Activated gamma-delta T cell treated with anti-CD3 and anti-CD28 coated beads, Interleukin-2, amount 50 U/mL, for 16 hours (primary cell): ENCODE measurements around the gene TMEM147.

Source experiments
- DNase-seq: peaks from one replicate; pipeline ENCODE4 v3.0.0-alpha.2; 2020; ENCODE audit warnings: low read depth

Gene TMEM147

GRCh38 chr19:35546532-35546931 lies 1.1 kb downstream of the TMEM147 start:
- DNase-seq = no peak

GRCh38 chr19:35549174-35549788 lies 3.9 kb downstream of the TMEM147 start:
- DNase-seq = peak; percentile 24

- no peak for DNase-seq
Measured at GRCh38 chr19:35549879-35550523, 4.6 kb downstream of the TMEM147 start.

- no peak for DNase-seq
Measured at GRCh38 chr19:35551091-35551810, 5.8 kb downstream of the TMEM147 start.

- DNase-seq = no peak
Measured at GRCh38 chr19:35552534-35553384, 7.3 kb downstream of the TMEM147 start.

GRCh38 chr19:35553385-35554000 lies 8.1 kb downstream of the TMEM147 start:
- DNase-seq = no peak

GRCh38 chr19:35554076-35554475 lies 8.7 kb downstream of the TMEM147 start:
- no peak for DNase-seq

- no peak for DNase-seq
Measured at GRCh38 chr19:35555301-35556005, 10.0 kb downstream of the TMEM147 start.

- no peak for DNase-seq
Measured at GRCh38 chr19:35556025-35556590, 10.7 kb downstream of the TMEM147 start.

GRCh38 chr19:35556846-35557538 lies 11.6 kb downstream of the TMEM147 start:
- no peak for DNase-seq

GRCh38 chr19:35557539-35558399 lies 12.3 kb downstream of the TMEM147 start:
- peak; percentile 14 for DNase-seq

- no peak for DNase-seq
Measured at GRCh38 chr19:35558400-35559280, 13.2 kb downstream of the TMEM147 start.

GRCh38 chr19:35559281-35559659 lies 13.8 kb downstream of the TMEM147 start:
- DNase-seq = no peak

- DNase-seq = no peak
Measured at GRCh38 chr19:35559781-35560180, 14.4 kb downstream of the TMEM147 start.

GRCh38 chr19:35560271-35560670 lies 14.8 kb downstream of the TMEM147 start:
- DNase-seq = no peak

GRCh38 chr19:35560677-35561076 lies 15.3 kb downstream of the TMEM147 start:
- no peak for DNase-seq

- no peak for DNase-seq
Measured at GRCh38 chr19:35561436-35561835, 16.0 kb downstream of the TMEM147 start.

GRCh38 chr19:35562336-35562735 lies 16.9 kb downstream of the TMEM147 start:
- no peak for DNase-seq
